NCI-H1417 treated with DMSO at 0.1 percent for 48 hours (cell line): ENCODE measurements around the gene SREBF1.

Experiments used
- DNase-seq: peaks from one replicate; lab custom pipeline; 2025; lab: John Stamatoyannopoulos, UW

Gene SREBF1

GRCh38 chr17:17794382-17794781 is 42.4 kb downstream of the SREBF1 start:
- no peak for DNase-seq

- no peak for DNase-seq
These were observed 43.2 kb downstream of the SREBF1 start for GRCh38 chr17:17793378-17794214.

GRCh38 chr17:17792551-17793377 is 44.0 kb downstream of the SREBF1 start:
- DNase-seq: no peak

- DNase-seq: no peak
These were observed 44.7 kb downstream of the SREBF1 start for GRCh38 chr17:17792037-17792550.

GRCh38 chr17:17790637-17791464 is 45.9 kb downstream of the SREBF1 start:
- DNase-seq: no peak

GRCh38 chr17:17789828-17790636 is 46.8 kb downstream of the SREBF1 start:
- no peak for DNase-seq

GRCh38 chr17:17789410-17789809 is 47.4 kb downstream of the SREBF1 start:
- DNase-seq: no peak

- no peak for DNase-seq
These were observed 47.8 kb downstream of the SREBF1 start for GRCh38 chr17:17788967-17789366.

GRCh38 chr17:17787568-17787967 is 49.2 kb downstream of the SREBF1 start:
- DNase-seq: no peak

GRCh38 chr17:17786998-17787397 is 49.8 kb downstream of the SREBF1 start:
- DNase-seq: no peak

GRCh38 chr17:17785407-17785806 is 51.4 kb downstream of the SREBF1 start:
- DNase-seq: no peak

GRCh38 chr17:17784657-17785267 is 52.0 kb downstream of the SREBF1 start:
- no peak for DNase-seq

- no peak for DNase-seq
These were observed 52.7 kb downstream of the SREBF1 start for GRCh38 chr17:17783825-17784656.

GRCh38 chr17:17783116-17783824 is 53.5 kb downstream of the SREBF1 start:
- no peak for DNase-seq

GRCh38 chr17:17782523-17783115 is 54.2 kb downstream of the SREBF1 start:
- no peak for DNase-seq

- DNase-seq: no peak
These were observed 54.9 kb downstream of the SREBF1 start for GRCh38 chr17:17781591-17782496.

- DNase-seq: no peak
These were observed 55.7 kb downstream of the SREBF1 start for GRCh38 chr17:17780922-17781590.
